ENCODE measurements around the gene ZCCHC2. TPM values are rescaled to one million over a fixed set of nuclear protein-coding genes. Genes with fewer than 3 reads are reported as not detected.

The ZCCHC2 gene
- total and polyA plus RNA-seq, 2 of the 8 experiments (the other 6 are each of a cell fraction or from before 2014, with no cell fraction given): 13.5 to 18.6 TPM

DNA sequence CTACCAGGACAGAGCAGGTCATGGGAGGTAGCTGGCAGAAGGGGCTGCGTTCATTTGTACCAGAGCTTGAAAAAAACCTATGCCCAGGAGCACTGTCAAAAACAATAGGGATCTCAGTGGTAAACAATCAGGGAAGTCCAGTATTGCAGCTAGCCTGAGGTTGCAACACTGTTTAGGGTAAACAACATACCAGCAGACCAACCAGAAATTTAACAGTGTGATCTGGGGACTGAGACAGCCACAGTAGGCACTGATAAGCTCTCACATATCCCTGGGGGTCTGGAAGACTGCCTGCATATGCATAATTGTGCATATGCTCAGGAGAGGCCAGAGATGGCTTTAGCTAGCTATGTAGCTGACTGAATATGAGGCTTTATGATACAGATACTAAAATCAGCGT lies 12.0 kb upstream of the ZCCHC2 start (continued):
- TF ChIP-seq, protein P1, sequence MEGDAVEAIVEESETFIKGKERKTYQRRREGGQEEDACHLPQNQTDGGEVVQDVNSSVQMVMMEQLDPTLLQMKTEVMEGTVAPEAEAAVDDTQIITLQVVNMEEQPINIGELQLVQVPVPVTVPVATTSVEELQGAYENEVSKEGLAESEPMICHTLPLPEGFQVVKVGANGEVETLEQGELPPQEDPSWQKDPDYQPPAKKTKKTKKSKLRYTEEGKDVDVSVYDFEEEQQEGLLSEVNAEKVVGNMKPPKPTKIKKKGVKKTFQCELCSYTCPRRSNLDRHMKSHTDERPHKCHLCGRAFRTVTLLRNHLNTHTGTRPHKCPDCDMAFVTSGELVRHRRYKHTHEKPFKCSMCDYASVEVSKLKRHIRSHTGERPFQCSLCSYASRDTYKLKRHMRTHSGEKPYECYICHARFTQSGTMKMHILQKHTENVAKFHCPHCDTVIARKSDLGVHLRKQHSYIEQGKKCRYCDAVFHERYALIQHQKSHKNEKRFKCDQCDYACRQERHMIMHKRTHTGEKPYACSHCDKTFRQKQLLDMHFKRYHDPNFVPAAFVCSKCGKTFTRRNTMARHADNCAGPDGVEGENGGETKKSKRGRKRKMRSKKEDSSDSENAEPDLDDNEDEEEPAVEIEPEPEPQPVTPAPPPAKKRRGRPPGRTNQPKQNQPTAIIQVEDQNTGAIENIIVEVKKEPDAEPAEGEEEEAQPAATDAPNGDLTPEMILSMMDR (IDR thresholded peaks at IDR 0.05; ENCODE audit: control extremely low read depth in 1 of 3, insufficient read depth in 1 of 3, low read depth in 1 of 3, low read length in 3 of 3): no peak
- TF ChIP-seq TAF1 (IDR thresholded peaks at IDR 0.05; ENCODE audit: low read depth, low read length): no peak
